Measurements from ENCODE around the gene STAM.

- TF ChIP-seq, protein P1, sequence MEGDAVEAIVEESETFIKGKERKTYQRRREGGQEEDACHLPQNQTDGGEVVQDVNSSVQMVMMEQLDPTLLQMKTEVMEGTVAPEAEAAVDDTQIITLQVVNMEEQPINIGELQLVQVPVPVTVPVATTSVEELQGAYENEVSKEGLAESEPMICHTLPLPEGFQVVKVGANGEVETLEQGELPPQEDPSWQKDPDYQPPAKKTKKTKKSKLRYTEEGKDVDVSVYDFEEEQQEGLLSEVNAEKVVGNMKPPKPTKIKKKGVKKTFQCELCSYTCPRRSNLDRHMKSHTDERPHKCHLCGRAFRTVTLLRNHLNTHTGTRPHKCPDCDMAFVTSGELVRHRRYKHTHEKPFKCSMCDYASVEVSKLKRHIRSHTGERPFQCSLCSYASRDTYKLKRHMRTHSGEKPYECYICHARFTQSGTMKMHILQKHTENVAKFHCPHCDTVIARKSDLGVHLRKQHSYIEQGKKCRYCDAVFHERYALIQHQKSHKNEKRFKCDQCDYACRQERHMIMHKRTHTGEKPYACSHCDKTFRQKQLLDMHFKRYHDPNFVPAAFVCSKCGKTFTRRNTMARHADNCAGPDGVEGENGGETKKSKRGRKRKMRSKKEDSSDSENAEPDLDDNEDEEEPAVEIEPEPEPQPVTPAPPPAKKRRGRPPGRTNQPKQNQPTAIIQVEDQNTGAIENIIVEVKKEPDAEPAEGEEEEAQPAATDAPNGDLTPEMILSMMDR (IDR thresholded peaks at IDR 0.05), result no peak
- TF ChIP-seq TAF1 (IDR thresholded peaks at IDR 0.05; ENCODE audit: borderline replicate concordance, low read depth, low read length) (no peak), RAD21 (IDR thresholded peaks at IDR 0.05; ENCODE audit: low read length) (no peak), RXRA (IDR thresholded peaks at IDR 0.05; ENCODE audit: borderline replicate concordance, low read depth) (no peak), EZH2phosphoT487 (IDR thresholded peaks at IDR 0.05; ENCODE audit: borderline replicate concordance, low read depth) (no peak), TCF12 (IDR thresholded peaks at IDR 0.05) (no peak), POLR2AphosphoS5 (IDR thresholded peaks at IDR 0.05; ENCODE audit: low read depth, low read length) (no peak), RCOR1 (IDR thresholded peaks at IDR 0.05; ENCODE audit: low read length) (no peak), EP300 (IDR thresholded peaks at IDR 0.05; ENCODE audit: borderline replicate concordance in 1 of 2, low read depth in 1 of 2, low read length in 1 of 2) (no peak), NFIC (IDR thresholded peaks at IDR 0.05; ENCODE audit: borderline replicate concordance) (no peak), GABPA (IDR thresholded peaks at IDR 0.05; ENCODE audit: low read depth) (no peak)
- TF ChIP-seq, protein P2, sequence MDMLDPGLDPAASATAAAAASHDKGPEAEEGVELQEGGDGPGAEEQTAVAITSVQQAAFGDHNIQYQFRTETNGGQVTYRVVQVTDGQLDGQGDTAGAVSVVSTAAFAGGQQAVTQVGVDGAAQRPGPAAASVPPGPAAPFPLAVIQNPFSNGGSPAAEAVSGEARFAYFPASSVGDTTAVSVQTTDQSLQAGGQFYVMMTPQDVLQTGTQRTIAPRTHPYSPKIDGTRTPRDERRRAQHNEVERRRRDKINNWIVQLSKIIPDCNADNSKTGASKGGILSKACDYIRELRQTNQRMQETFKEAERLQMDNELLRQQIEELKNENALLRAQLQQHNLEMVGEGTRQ (IDR thresholded peaks at IDR 0.05; ENCODE audit: borderline replicate concordance, low read depth, low read length), result no peak
- TF ChIP-seq, protein P3, sequence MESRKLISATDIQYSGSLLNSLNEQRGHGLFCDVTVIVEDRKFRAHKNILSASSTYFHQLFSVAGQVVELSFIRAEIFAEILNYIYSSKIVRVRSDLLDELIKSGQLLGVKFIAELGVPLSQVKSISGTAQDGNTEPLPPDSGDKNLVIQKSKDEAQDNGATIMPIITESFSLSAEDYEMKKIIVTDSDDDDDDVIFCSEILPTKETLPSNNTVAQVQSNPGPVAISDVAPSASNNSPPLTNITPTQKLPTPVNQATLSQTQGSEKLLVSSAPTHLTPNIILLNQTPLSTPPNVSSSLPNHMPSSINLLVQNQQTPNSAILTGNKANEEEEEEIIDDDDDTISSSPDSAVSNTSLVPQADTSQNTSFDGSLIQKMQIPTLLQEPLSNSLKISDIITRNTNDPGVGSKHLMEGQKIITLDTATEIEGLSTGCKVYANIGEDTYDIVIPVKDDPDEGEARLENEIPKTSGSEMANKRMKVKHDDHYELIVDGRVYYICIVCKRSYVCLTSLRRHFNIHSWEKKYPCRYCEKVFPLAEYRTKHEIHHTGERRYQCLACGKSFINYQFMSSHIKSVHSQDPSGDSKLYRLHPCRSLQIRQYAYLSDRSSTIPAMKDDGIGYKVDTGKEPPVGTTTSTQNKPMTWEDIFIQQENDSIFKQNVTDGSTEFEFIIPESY (IDR thresholded peaks at IDR 0.05; ENCODE audit: borderline replicate concordance, low read depth), result no peak
These were observed 85.7 kb downstream of the STAM start for GRCh38 chr10:17729630-17730029.

All from SK-N-SH (cell line).